GM12878 (cell line): ENCODE measurements around the gene CARD11. TPM values are rescaled to one million over a fixed set of nuclear protein-coding genes. Genes with fewer than 3 reads are reported as not detected.

ENCODE experiments used
- ATAC-seq: fragments of 200-7000 bp; cut with Tn5 transposase; 3 replicates; pipeline ENCODE4 v1.9.1; 2020; ENCODE audit warnings: mild to moderate bottlenecking, moderate library complexity
- BruUV-seq: library from RNA; stranded (reverse); fragments of 400-500 nt; replicated peaks from 2 replicates; lab custom pipeline; 2021; lab: Mats Ljungman, UMichigan
- CTCF ChIA-PET: fragments of 300-600 bp; sonication (Branson Sonifier 250); formaldehyde crosslinking; extraction: SDS; loops from one replicate; lab custom pipeline; 2021; ENCODE audit warnings: inconsistent platforms; lab: Yijun Ruan, JAX
- POLR2A ChIA-PET: fragments of 350-600 bp; formaldehyde crosslinking; extraction: SDS; loops from one replicate; lab custom pipeline; 2021; ENCODE audit warnings: inconsistent platforms; lab: Charles Lee
- RAD21 ChIA-PET: fragments of 300-600 bp; sonication (Branson Sonifier 250); formaldehyde crosslinking; loops from one replicate; lab custom pipeline; 2023; ENCODE audit warnings: antibody characterized with exemption; ENCODE audit not compliant: unreplicated experiment; lab: Charles Lee
- SMC1A ChIA-PET: fragments of 300-600 bp; sonication (Branson Sonifier 250); formaldehyde crosslinking; loops from one replicate; lab custom pipeline; 2023; ENCODE audit not compliant: unreplicated experiment, uncharacterized antibody; lab: Charles Lee
- DNase-seq: peaks from one replicate; pipeline ENCODE4 v3.0.0-alpha.2; 2011; ENCODE audit warnings: low read depth, low spot score
- FAIRE-seq: peaks from 3 replicates; lab custom pipeline; 2011; peaks lifted over from hg19 to GRCh38; lab: Jason Lieb, UNC
- H2AFZ ChIP-seq: 2 replicates; pipeline ENCODE4 v1.6.0; 2011; ENCODE audit warnings: low read depth, low read length, control low read depth; ENCODE audit not compliant: control insufficient read depth
- H3K27ac ChIP-seq: 2 replicates; pipeline ENCODE4 v1.5.1; 2011; ENCODE audit warnings: control low read depth; ENCODE audit not compliant: control insufficient read depth, insufficient read depth
- H3K27me3 ChIP-seq, 2 experiments: replicated peaks in 1 of 2; 2 replicates each; pipeline versions ENCODE4 v1.6.0 to v1.6.1; 2011; ENCODE audit warnings: low read length in 1 of 2; ENCODE audit not compliant: control insufficient read depth in 2 of 2, insufficient read depth in 2 of 2
- H3K36me3 ChIP-seq, 2 experiments: 2 replicates each; pipeline ENCODE4 v1.5.1; 2011; ENCODE audit warnings: low read length in 1 of 2; ENCODE audit not compliant: control insufficient read depth in 2 of 2, insufficient read depth in 2 of 2
- H3K4me1 ChIP-seq: 2 replicates; pipeline ENCODE4 v1.6.1; 2011; ENCODE audit warnings: mild to moderate bottlenecking, low read length, moderate library complexity, mixed read lengths; ENCODE audit not compliant: control insufficient read depth, insufficient read depth
- H3K4me2 ChIP-seq: 2 replicates; pipeline ENCODE4 v1.6.0; 2011; ENCODE audit warnings: control low read depth; ENCODE audit not compliant: control insufficient read depth, insufficient read depth
- H3K4me3 ChIP-seq: fragments of 200-600 bp; sonication (generic); 2 replicates; pipeline ENCODE4 v1.5.1; 2016
- H3K79me2 ChIP-seq: 2 replicates; pipeline ENCODE4 v1.6.0; 2011; ENCODE audit warnings: low read length; ENCODE audit not compliant: control insufficient read depth, insufficient read depth
- H3K9ac ChIP-seq: 2 replicates; pipeline ENCODE4 v1.8.0; 2011; ENCODE audit warnings: low read length, control low read depth, mixed read lengths; ENCODE audit not compliant: control insufficient read depth, insufficient read depth
- H3K9me3 ChIP-seq: replicated peaks from 3 replicates; pipeline ENCODE4 v1.5.1; 2011; ENCODE audit warnings: mild to moderate bottlenecking, low read length; ENCODE audit not compliant: control insufficient read depth, insufficient read depth
- H4K20me1 ChIP-seq: 2 replicates; pipeline ENCODE4 v1.6.0; 2011; ENCODE audit not compliant: control insufficient read depth, insufficient read depth
- CBX5 ChIP-seq: sonication (generic); IDR thresholded peaks from 2 replicates; pipeline ENCODE4 v1.6.1; 2016; ENCODE audit warnings: low read depth, moderate library complexity, mild to moderate bottlenecking, inconsistent platforms
- CHD2 ChIP-seq: IDR thresholded peaks from 2 replicates; pipeline ENCODE4 v1.6.1; 2011; ENCODE audit warnings: low read depth, low read length, improper control_type of control experiment, borderline replicate concordance
- CREM ChIP-seq: IDR thresholded peaks from 2 replicates; pipeline ENCODE4 v1.6.1; 2014; ENCODE audit warnings: antibody characterized with exemption, low read depth
- ELK1 ChIP-seq: IDR thresholded peaks from 2 replicates; pipeline ENCODE4 v1.6.1; 2012; ENCODE audit warnings: low read depth, low read length, improper control_type of control experiment
- ETV6 ChIP-seq, 2 experiments: fragments of 450-650 bp in 1 of 2; IDR thresholded peaks in 1 of 2; conservative IDR thresholded peaks in 1 of 2; 2 replicates each; pipeline ENCODE4 v1.6.1; 2014; ENCODE audit warnings: antibody characterized with exemption in 1 of 2, borderline replicate concordance in 1 of 2, low read depth in 1 of 2, mild to moderate bottlenecking in 1 of 2, moderate library complexity in 1 of 2
- GATAD2B ChIP-seq: fragments of 450-650 bp; conservative IDR thresholded peaks from 2 replicates; pipeline ENCODE4 v1.6.1; 2017; ENCODE audit warnings: low read depth, mild to moderate bottlenecking, moderate library complexity
- POLR2AphosphoS5 ChIP-seq: IDR thresholded peaks from 2 replicates; pipeline ENCODE4 v1.6.1; 2011; ENCODE audit warnings: mild to moderate bottlenecking, low read length, inconsistent platforms
- SREBF2 ChIP-seq: IDR thresholded peaks from 2 replicates; pipeline ENCODE4 v1.6.1; 2012; ENCODE audit warnings: mild to moderate bottlenecking, low read length
- ZZZ3 ChIP-seq: IDR thresholded peaks from 2 replicates; pipeline ENCODE4 v1.6.1; 2011; ENCODE audit warnings: low read depth; ENCODE audit not compliant: control insufficient read depth, insufficient read length
- WGBS: methylation state at CpG from one replicate; pipeline ENCODE4 v1.1.6; 2016; ENCODE audit warnings: low lambda C conversion rate; ENCODE audit not compliant: insufficient replicate concordance, insufficient coverage; ENCODE audit errors: missing lambda C conversion rate; 5-methylcytosine and 5-hydroxymethylcytosine counted together
- in situ Hi-C: fragments of 300-500 bp; cut with MboI; formaldehyde crosslinking; loops from 9 replicates; pipeline ENCODE4 v1.14.3; 2018; ENCODE audit warnings: mixed read lengths
- intact Hi-C: fragments of 100-400 bp; cut with micrococcal nuclease; formaldehyde crosslinking; loops from one replicate; pipeline ENCODE4 v1.14.2; 2022; ENCODE audit not compliant: unreplicated experiment
- polyA plus RNA-seq, 11 experiments: library from polyadenylated mRNA; depleted of rRNA in 4 of 11; unstranded in 6 of 11; stranded (reverse) in 5 of 11; fragments of >200 nt; fragmentation: Nextera tagmentation in 4 of 11; fragmentation: Illumina TruSeq in 1 of 11; extraction: Ambion mirVana in 4 of 11; extraction: Trizol in 1 of 11; gene quantifications; 1 replicate in 1 of 11; 2 replicates in 10 of 11; pipeline versions ENCODE4 v1.2.1 to v1.2.3, GENCODE V29; 2011 to 2016; ENCODE audit warnings: inconsistent platforms in 2 of 11, missing spikeins in 2 of 11, low read depth in 1 of 11
- total RNA-seq, 4 experiments: library from RNA; depleted of rRNA in 3 of 4; stranded (reverse); fragments of >200 nt in 3 of 4; fragmentation: Illumina TruSeq in 1 of 4; extraction: Trizol in 1 of 4; gene quantifications; 2 replicates each; pipeline versions ENCODE4 v1.2.1 to v1.2.3, GENCODE V29; 2013 to 2021
- TF ChIP-seq, protein P1 (sequence below): fragments of 450-650 bp; IDR thresholded peaks from 2 replicates; pipeline ENCODE4 v1.6.1; 2017; ENCODE audit warnings: mild to moderate bottlenecking

CARD11 gene
- total and polyA plus RNA-seq, 10 of the 15 experiments (the other 5 are each of a cell fraction or from before 2014, with no cell fraction given): 0.27 to 72.0 (median 28.4) TPM

DNA sequence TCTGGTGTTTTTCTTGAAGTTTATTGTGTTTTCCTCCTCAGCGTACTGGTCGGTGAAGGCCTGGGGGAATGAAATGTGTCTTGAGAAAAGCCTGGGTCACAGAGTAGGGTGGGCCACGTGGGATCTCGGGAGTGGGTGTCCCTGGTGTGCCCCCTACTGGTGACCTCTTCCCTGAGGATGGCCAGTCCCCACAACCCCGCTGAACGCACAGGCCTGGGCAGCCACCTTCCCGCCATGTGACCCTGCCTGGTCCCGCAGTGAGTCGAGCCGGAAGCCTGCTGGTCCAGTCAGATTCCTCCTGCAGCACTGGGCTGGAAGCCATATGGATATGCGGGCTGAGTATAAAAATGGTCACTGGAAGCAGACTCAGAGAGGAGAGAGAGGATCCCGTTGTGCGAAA, 146.6 kb downstream of the CARD11 start:
- Histone ChIP-seq H3K27me3 (no peaks in the 10 kb centered on the region), H4K20me1 (no peaks in the 10 kb centered on the region), H3K27ac (no peak overlapping the region), H3K4me1 (peaks cover 23% of the 10 kb centered on the region), H3K36me3 (no peaks in the 10 kb centered on the region), H3K9ac (no peak overlapping the region), H3K79me2 (no peaks in the 10 kb centered on the region), H3K4me3 (no peak overlapping the region), H3K4me2 (no peak overlapping the region), H2AFZ (no peak overlapping the region), H3K9me3 (no peaks in the 10 kb centered on the region; the same call in 2 of the 3 replicates)
- ATAC-seq: no peak
- 98% methylated on average over 13 of the region's 13 CpGs for WGBS
- DNase-seq: no peak
- ChIA-PET SMC1A (no interaction called here), RAD21 (no interaction called here), CTCF (no interaction called here), POLR2A (interaction anchor here (0.6 kb wide), 1 partner anchor 250 kb away, joined by 3 read pairs; no protein-coding TSS in a partner anchor)
- in situ Hi-C loops (no loop called here), intact Hi-C loops (no loop called here)
- TF ChIP-seq CREM (no peak), CBX5 (no peak), ELK1 (no peak), POLR2AphosphoS5 (no peak), CHD2 (no peak), GATAD2B (no peak), ZZZ3 (no peak), SREBF2 (no peak), ETV6 (conservative IDR thresholded peaks at IDR 0.05 in 1 of 2, IDR thresholded peaks at IDR 0.05 in 1 of 2; ENCODE audit: borderline replicate concordance in 1 of 2, low read depth in 1 of 2) (no peak)
- TF ChIP-seq, protein P1, sequence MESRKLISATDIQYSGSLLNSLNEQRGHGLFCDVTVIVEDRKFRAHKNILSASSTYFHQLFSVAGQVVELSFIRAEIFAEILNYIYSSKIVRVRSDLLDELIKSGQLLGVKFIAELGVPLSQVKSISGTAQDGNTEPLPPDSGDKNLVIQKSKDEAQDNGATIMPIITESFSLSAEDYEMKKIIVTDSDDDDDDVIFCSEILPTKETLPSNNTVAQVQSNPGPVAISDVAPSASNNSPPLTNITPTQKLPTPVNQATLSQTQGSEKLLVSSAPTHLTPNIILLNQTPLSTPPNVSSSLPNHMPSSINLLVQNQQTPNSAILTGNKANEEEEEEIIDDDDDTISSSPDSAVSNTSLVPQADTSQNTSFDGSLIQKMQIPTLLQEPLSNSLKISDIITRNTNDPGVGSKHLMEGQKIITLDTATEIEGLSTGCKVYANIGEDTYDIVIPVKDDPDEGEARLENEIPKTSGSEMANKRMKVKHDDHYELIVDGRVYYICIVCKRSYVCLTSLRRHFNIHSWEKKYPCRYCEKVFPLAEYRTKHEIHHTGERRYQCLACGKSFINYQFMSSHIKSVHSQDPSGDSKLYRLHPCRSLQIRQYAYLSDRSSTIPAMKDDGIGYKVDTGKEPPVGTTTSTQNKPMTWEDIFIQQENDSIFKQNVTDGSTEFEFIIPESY: no peak
- FAIRE-seq: no peak
- no TSS peak for BruUV-seq
